Nephron (organoid): ENCODE measurements around the gene C1QTNF7.

ENCODE experiments used
- H3K27ac Mint-ChIP-seq, 3 experiments: 2 replicates each; pipeline ENCODE4 v1.8.0; 2020; ENCODE audit warnings: mixed read lengths in 3 of 3, mild to moderate bottlenecking in 2 of 3, moderate library complexity in 1 of 3
- H3K27me3 Mint-ChIP-seq: 2 replicates; pipeline ENCODE4 v1.8.0; 2021; ENCODE audit warnings: low read depth, mild to moderate bottlenecking, moderate library complexity, mixed read lengths
- H3K36me3 Mint-ChIP-seq: 2 replicates; pipeline ENCODE4 v1.8.0; 2020; ENCODE audit warnings: low read depth, mixed read lengths
- H3K4me1 Mint-ChIP-seq: 2 replicates; pipeline ENCODE4 v1.8.0; 2020; ENCODE audit warnings: mixed read lengths
- H3K4me3 Mint-ChIP-seq, 3 experiments: 2 replicates each; pipeline ENCODE4 v1.8.0; 2020; ENCODE audit warnings: mild to moderate bottlenecking in 3 of 3, mixed read lengths in 3 of 3, moderate library complexity in 2 of 3
- H3K9me3 Mint-ChIP-seq: 2 replicates; pipeline ENCODE4 v1.8.0; 2020; ENCODE audit warnings: mixed read lengths
- CTCF ChIP-seq, 3 experiments: fragments of 200-600 bp; sonication (generic); IDR thresholded peaks; one replicate each; pipeline ENCODE4 v1.5.0; 2021; ENCODE audit warnings: antibody characterized with exemption in 3 of 3; ENCODE audit not compliant: unreplicated experiment in 3 of 3

Gene C1QTNF7

GRCh38 chr4:15427701-15428100, at the start of gene C1QTNF7:
TSS of gene C1QTNF7 (plus strand) at chr4:15428033. CDS start at chr4:15435744, 7,711 bp downstream.
- Mint-ChIP-seq H3K4me3 (no peak within 1 kb of the TSS), H3K4me1 (peaks cover 5% of the 10 kb centered on the region), H3K27me3 (peaks cover 4% of the 10 kb centered on the region), H3K36me3 (peaks cover 4% of the 10 kb centered on the region), H3K9me3 (peaks cover 3% of the 10 kb centered on the region), H3K27ac (peak within 1 kb of the TSS in 1 of 3 experiments; percentile 21)
- no peak for TF ChIP-seq CTCF (IDR thresholded peaks at IDR 0.05; ENCODE audit: unreplicated experiment in 3 of 3)

GRCh38 chr4:15378062-15378461, 49.8 kb upstream of the C1QTNF7 start:
- no peak overlapping the region for H3K4me3 Mint-ChIP-seq
- H3K27me3 Mint-ChIP-seq = no peaks in the 10 kb centered on the region
- H3K9me3 Mint-ChIP-seq = no peaks in the 10 kb centered on the region
- no peaks in the 10 kb centered on the region for H3K36me3 Mint-ChIP-seq
- H3K27ac Mint-ChIP-seq = peak overlapping the region; percentile 51 to 72 (median 71)
- peaks cover 36% of the 10 kb centered on the region for H3K4me1 Mint-ChIP-seq
- no peak for TF ChIP-seq CTCF (IDR thresholded peaks at IDR 0.05; ENCODE audit: unreplicated experiment in 3 of 3)

- Mint-ChIP-seq H3K4me3 (no peak overlapping the region), H3K4me1 (peaks cover 37% of the 10 kb centered on the region), H3K9me3 (no peaks in the 10 kb centered on the region), H3K27me3 (no peaks in the 10 kb centered on the region), H3K36me3 (no peaks in the 10 kb centered on the region), H3K27ac (peak overlapping the region; percentile 51 to 72 (median 71))
- TF ChIP-seq CTCF (IDR thresholded peaks at IDR 0.05; ENCODE audit: unreplicated experiment in 3 of 3) = no peak
Measured at GRCh38 chr4:15378493-15378892, 49.3 kb upstream of the C1QTNF7 start.

GRCh38 chr4:15381806-15382338, 46.0 kb upstream of the C1QTNF7 start:
- H3K36me3 Mint-ChIP-seq = no peaks in the 10 kb centered on the region
- H3K4me3 Mint-ChIP-seq = no peak overlapping the region
- H3K27me3 Mint-ChIP-seq = no peaks in the 10 kb centered on the region
- H3K9me3 Mint-ChIP-seq = no peaks in the 10 kb centered on the region
- peak overlapping the region in 1 of 3 experiments; percentile 29 for H3K27ac Mint-ChIP-seq
- peaks cover 34% of the 10 kb centered on the region for H3K4me1 Mint-ChIP-seq
- no peak for TF ChIP-seq CTCF (IDR thresholded peaks at IDR 0.05; ENCODE audit: unreplicated experiment in 3 of 3)

- H3K4me3 Mint-ChIP-seq = no peak overlapping the region
- H3K9me3 Mint-ChIP-seq = no peaks in the 10 kb centered on the region
Measured at GRCh38 chr4:15382669-15383273, 45.1 kb upstream of the C1QTNF7 start.

More at GRCh38 chr4:15382669-15383273, 45.1 kb upstream of the C1QTNF7 start:
- H3K27me3 Mint-ChIP-seq = no peaks in the 10 kb centered on the region
- TF ChIP-seq CTCF (IDR thresholded peaks at IDR 0.05; ENCODE audit: unreplicated experiment in 3 of 3) = no peak
- no peak overlapping the region for H3K27ac Mint-ChIP-seq
- H3K36me3 Mint-ChIP-seq = no peaks in the 10 kb centered on the region
- peaks cover 34% of the 10 kb centered on the region for H3K4me1 Mint-ChIP-seq
